CD14-positive monocyte (primary cell): ENCODE data around the gene DLGAP4. TPM values are rescaled to one million over a fixed set of nuclear protein-coding genes. Genes with fewer than 3 reads are reported as not detected.

Experiments used
- DNase-seq, 3 donors: peaks; one replicate each; pipeline ENCODE4 v3.0.0-alpha.2; 2011 to 2022
- H2AFZ ChIP-seq: 2 replicates; pipeline ENCODE4 v1.6.0; 2012; ENCODE audit warnings: mild to moderate bottlenecking, low read depth, low read length, inconsistent platforms; ENCODE audit not compliant: insufficient read depth, poor library complexity, severe bottlenecking
- H3K27ac ChIP-seq, 2 donors: 1 replicate in 1 of 2; 2 replicates in 1 of 2; pipeline ENCODE4 v1.5.1; 2012 to 2013; ENCODE audit warnings: low read length in 2 of 2, control low read depth in 1 of 2, inconsistent platforms in 1 of 2, low read depth in 1 of 2, mild to moderate bottlenecking in 1 of 2
- H3K27me3 ChIP-seq, 2 donors: one replicate each; pipeline versions ENCODE4 v1.6.0 to v1.6.1; 2011 to 2013; ENCODE audit warnings: low read length in 2 of 2; ENCODE audit not compliant: control insufficient read depth in 2 of 2, insufficient read depth in 2 of 2
- H3K36me3 ChIP-seq, 2 donors: replicated peaks in 1 of 2; 1 replicate in 1 of 2; 2 replicates in 1 of 2; pipeline versions ENCODE4 v1.5.1 to v1.6.1; 2012 to 2013; ENCODE audit warnings: low read length in 2 of 2, control low read depth in 1 of 2, inconsistent platforms in 1 of 2, mild to moderate bottlenecking in 1 of 2; ENCODE audit not compliant: insufficient read depth in 2 of 2, control insufficient read depth in 1 of 2
- H3K4me1 ChIP-seq, 2 donors: 1 replicate in 1 of 2; 2 replicates in 1 of 2; pipeline versions ENCODE4 v1.5.1 to v1.6.1; 2012 to 2013; ENCODE audit warnings: low read length in 2 of 2, control low read depth in 1 of 2, inconsistent platforms in 1 of 2, mild to moderate bottlenecking in 1 of 2, moderate library complexity in 1 of 2; ENCODE audit not compliant: insufficient read depth in 2 of 2, control insufficient read depth in 1 of 2
- H3K4me2 ChIP-seq: replicated peaks from 2 replicates; pipeline ENCODE3; 2012; ENCODE audit warnings: low read length, moderate library complexity, mild to moderate bottlenecking; ENCODE audit not compliant: poor library complexity, severe bottlenecking; ENCODE audit errors: extremely low read depth
- H3K4me3 ChIP-seq, 3 experiments: fragments of 200-600 bp in 1 of 3; sonication (generic) in 1 of 3; replicated peaks in 1 of 3; 1 replicate in 2 of 3; 2 replicates in 1 of 3; pipeline ENCODE4 v1.5.1; 2011 to 2013; ENCODE audit warnings: low read length in 3 of 3, mild to moderate bottlenecking in 3 of 3, control low read depth in 2 of 3, low read depth in 2 of 3, inconsistent platforms in 1 of 3, moderate library complexity in 1 of 3
- H3K79me2 ChIP-seq: 2 replicates; pipeline ENCODE4 v1.6.0; 2012; ENCODE audit warnings: mild to moderate bottlenecking, control low read depth, inconsistent platforms, low read length, moderate library complexity; ENCODE audit not compliant: insufficient read depth
- H3K9ac ChIP-seq: 2 replicates; pipeline ENCODE4 v1.6.0; 2017; ENCODE audit warnings: low read length, mild to moderate bottlenecking; ENCODE audit not compliant: insufficient read depth, poor library complexity, severe bottlenecking
- H3K9me3 ChIP-seq, 2 donors: replicated peaks in 1 of 2; 1 replicate in 1 of 2; 2 replicates in 1 of 2; pipeline versions ENCODE4 v1.5.1 to v1.6.1; 2012 to 2013; ENCODE audit warnings: low read length in 2 of 2, control low read depth in 1 of 2; ENCODE audit not compliant: control insufficient read depth in 1 of 2, insufficient read depth in 1 of 2
- H4K20me1 ChIP-seq: 2 replicates; pipeline ENCODE4 v1.6.0; 2012; ENCODE audit warnings: mild to moderate bottlenecking, low read length, control low read depth, moderate library complexity; ENCODE audit not compliant: insufficient read depth
- H3K27ac Mint-ChIP-seq, 7 donors: one replicate each; pipeline ENCODE4 v1.8.0; 2020; ENCODE audit warnings: mild to moderate bottlenecking in 7 of 7, mixed read lengths in 7 of 7, moderate library complexity in 6 of 7, inconsistent platforms in 2 of 7
- H3K27me3 Mint-ChIP-seq, 3 donors: one replicate each; pipeline ENCODE4 v1.8.0; 2021 to 2022; ENCODE audit warnings: low read depth in 3 of 3, mild to moderate bottlenecking in 3 of 3, mixed read lengths in 3 of 3, moderate library complexity in 3 of 3, inconsistent platforms in 1 of 3
- H3K36me3 Mint-ChIP-seq, 2 donors: one replicate each; pipeline ENCODE4 v1.8.0; 2020; ENCODE audit warnings: mixed read lengths in 2 of 2, inconsistent platforms in 1 of 2, mild to moderate bottlenecking in 1 of 2
- H3K4me1 Mint-ChIP-seq: one replicate; pipeline ENCODE4 v1.8.0; 2020; ENCODE audit warnings: mild to moderate bottlenecking, mixed read lengths
- H3K4me3 Mint-ChIP-seq, 2 donors: one replicate each; pipeline ENCODE4 v1.8.0; 2020; ENCODE audit warnings: mild to moderate bottlenecking in 2 of 2, mixed read lengths in 2 of 2, moderate library complexity in 1 of 2
- H3K9me3 Mint-ChIP-seq, 7 donors: one replicate each; pipeline ENCODE4 v1.8.0; 2020 to 2022; ENCODE audit warnings: mixed read lengths in 7 of 7, mild to moderate bottlenecking in 6 of 7, moderate library complexity in 6 of 7, inconsistent platforms in 2 of 7
- CTCF ChIP-seq: fragments of 200-600 bp; IDR thresholded peaks from one replicate; pipeline ENCODE4 v1.8.0; 2022; ENCODE audit warnings: antibody characterized with exemption, mild to moderate bottlenecking
- WGBS: methylation state at CpG from one replicate; pipeline ENCODE4 v1.1.5; 2013; ENCODE audit warnings: missing lambda C conversion rate; ENCODE audit not compliant: insufficient coverage; 5-methylcytosine and 5-hydroxymethylcytosine counted together
- intact Hi-C, 2 donors: fragments of 100-400 bp; cut with micrococcal nuclease; formaldehyde crosslinking; loops; one replicate each; pipeline versions ENCODE4 v1.15.0 to v1.15.1; 2023
- polyA plus RNA-seq, 3 donors: library from polyadenylated mRNA; depleted of rRNA in 1 of 3; unstranded in 2 of 3; stranded (reverse) in 1 of 3; fragments of 300-500 nt in 2 of 3; fragments of >200 nt in 1 of 3; fragmentation: Illumina TruSeq in 2 of 3; gene quantifications; 1 replicate in 2 of 3; 2 replicates in 1 of 3; pipeline ENCODE4 v1.2.3, GENCODE V29; 2012 to 2021

Gene DLGAP4
- polyA plus RNA-seq, 3 donors = 9.9 to 52.7 (median 17.6) TPM

GRCh38 chr20:36317675-36318074 lies 11.5 kb downstream of the DLGAP4 start:
- WGBS = 93% methylated on average over 3 of the region's 3 CpGs
- H3K4me1 Mint-ChIP-seq = no peaks in the 10 kb centered on the region
- DNase-seq = no peak
- no peaks in the 10 kb centered on the region for H4K20me1 ChIP-seq
- H3K4me2 ChIP-seq = no peak overlapping the region
- H2AFZ ChIP-seq = no peak overlapping the region
- H3K27ac ChIP-seq = no peak overlapping the region
- no peaks in the 10 kb centered on the region for H3K36me3 ChIP-seq
- intact Hi-C loops = no loop called here
- H3K4me3 Mint-ChIP-seq = no peak overlapping the region
- H3K9me3 ChIP-seq = no peaks in the 10 kb centered on the region
- H3K27me3 Mint-ChIP-seq = peaks cover 4 to 13% (median 7%) of the 10 kb centered on the region in 3 donors
- H3K36me3 Mint-ChIP-seq = no peaks in the 10 kb centered on the region
- H3K27ac Mint-ChIP-seq = no peak overlapping the region
- no peaks in the 10 kb centered on the region for H3K79me2 ChIP-seq
- no peaks in the 10 kb centered on the region for H3K4me1 ChIP-seq
- TF ChIP-seq CTCF = no peak
- H3K27me3 ChIP-seq = no peaks in the 10 kb centered on the region
- no peak overlapping the region for H3K4me3 ChIP-seq
- no peaks in the 10 kb centered on the region for H3K9me3 Mint-ChIP-seq
- no peak overlapping the region for H3K9ac ChIP-seq

GRCh38 chr20:36318166-36318565 lies 12.0 kb downstream of the DLGAP4 start:
- no peak overlapping the region for H3K4me3 ChIP-seq
- H3K36me3 ChIP-seq = no peaks in the 10 kb centered on the region
- no peaks in the 10 kb centered on the region for H3K4me1 Mint-ChIP-seq
- no peaks in the 10 kb centered on the region for H3K27me3 ChIP-seq
- no peak for DNase-seq
- no peak overlapping the region for H3K27ac ChIP-seq
- no peaks in the 10 kb centered on the region for H3K9me3 Mint-ChIP-seq
- no peaks in the 10 kb centered on the region for H3K9me3 ChIP-seq
- no peaks in the 10 kb centered on the region for H3K4me1 ChIP-seq
- no peaks in the 10 kb centered on the region for H3K36me3 Mint-ChIP-seq
- no peaks in the 10 kb centered on the region for H4K20me1 ChIP-seq
- H3K27me3 Mint-ChIP-seq = peaks cover 4 to 16% (median 9%) of the 10 kb centered on the region in 3 donors
- H3K4me3 Mint-ChIP-seq = no peak overlapping the region
- 82% methylated on average over 2 of the region's 3 CpGs for WGBS
- no peak overlapping the region for H3K27ac Mint-ChIP-seq
- intact Hi-C loops = no loop called here
- no peaks in the 10 kb centered on the region for H3K79me2 ChIP-seq
- H3K4me2 ChIP-seq = no peak overlapping the region
- H3K9ac ChIP-seq = no peak overlapping the region
- no peak overlapping the region for H2AFZ ChIP-seq
- no peak for TF ChIP-seq CTCF
